HG03060 (cell line): ENCODE measurements around the gene C17orf50.

Experiments
- ATAC-seq: cut with Tn5 transposase; IDR thresholded peaks from one replicate; pipeline ENCODE4 v1.9.1; 2021; ENCODE audit warnings: low read depth, moderate number of reproducible peaks; ENCODE audit not compliant: unreplicated experiment

Gene C17orf50

DNA sequence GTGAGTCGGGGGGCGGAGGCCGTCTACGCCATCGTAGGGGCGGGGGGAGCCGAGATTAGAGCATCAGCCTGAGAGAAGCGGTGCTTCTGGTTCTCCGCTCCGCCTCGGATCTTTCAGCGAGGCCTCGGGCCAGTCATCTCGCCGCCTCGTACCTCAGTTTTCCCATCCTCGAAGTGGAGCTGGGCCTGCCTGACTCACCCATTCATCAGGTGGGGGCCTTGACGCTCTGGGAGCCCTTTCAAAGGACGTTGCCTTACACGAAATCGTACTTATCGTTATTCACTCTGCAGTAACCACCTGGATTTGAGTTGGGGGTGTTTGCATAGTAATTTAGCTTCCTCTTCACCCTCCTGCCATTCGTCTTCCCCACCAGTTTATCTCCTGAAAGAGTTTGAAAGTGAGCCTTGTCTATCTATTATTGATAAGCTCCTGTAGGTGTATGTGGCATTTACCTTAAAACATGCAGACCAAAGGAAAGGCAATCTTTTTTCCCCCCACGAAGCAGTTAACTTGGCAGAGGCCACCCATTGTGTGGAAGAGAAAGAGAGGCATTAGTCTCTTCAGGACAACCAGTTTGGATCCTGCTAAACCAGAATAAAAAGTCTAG lies 49.3 kb downstream of the C17orf50 start:
- no peak for ATAC-seq

- no peak for ATAC-seq
Observed at GRCh38 chr17:35811759-35812158, 51.1 kb downstream of the C17orf50 start.

- ATAC-seq, result no peak
Observed at GRCh38 chr17:35812456-35812855, 51.8 kb downstream of the C17orf50 start.
